Kidney (tissue), 14 donors: Measurements from ENCODE around the gene WDR13. TPM values are rescaled to one million over a fixed set of nuclear protein-coding genes. Genes with fewer than 3 reads are reported as not detected.
"Not testable (repeated sequence)": the region's sequence is repeated elsewhere in the genome, so short reads cannot be mapped to it uniquely, and the experiment has no call there.

Experiments
- DNase-seq, 5 donors: peaks; one replicate each; pipeline ENCODE4 v3.0.0-alpha.2; 2013 to 2020
- FAIRE-seq: peaks from 2 replicates; lab custom pipeline; 2012; peaks lifted over from hg19 to GRCh38; lab: Jason Lieb, UNC
- H3K27ac ChIP-seq, 2 donors: one replicate each; pipeline ENCODE4 v1.7.0; 2013; ENCODE audit warnings: low read depth in 2 of 2, low read length in 2 of 2, inconsistent platforms in 1 of 2
- H3K27me3 ChIP-seq: one replicate; pipeline ENCODE4 v1.7.1; 2013; ENCODE audit warnings: low read length, inconsistent platforms; ENCODE audit not compliant: control insufficient read depth, insufficient read depth
- H3K36me3 ChIP-seq, 3 donors: one replicate each; pipeline versions ENCODE4 v1.7.0 to v1.7.1; 2013; ENCODE audit warnings: low read length in 3 of 3, control low read depth in 1 of 3, inconsistent platforms in 1 of 3; ENCODE audit not compliant: insufficient read depth in 3 of 3, control insufficient read depth in 2 of 3
- H3K4me1 ChIP-seq, 3 donors: one replicate each; pipeline versions ENCODE4 v1.7.0 to v1.7.1; 2013; ENCODE audit warnings: low read length in 3 of 3, inconsistent platforms in 1 of 3, low read depth in 1 of 3; ENCODE audit not compliant: control insufficient read depth in 2 of 3, insufficient read depth in 2 of 3
- H3K4me3 ChIP-seq, 3 donors: one replicate each; pipeline versions ENCODE4 v1.7.0 to v1.8.1; 2013; ENCODE audit warnings: low read length in 3 of 3, control low read depth in 1 of 3, inconsistent platforms in 1 of 3
- H3K9ac ChIP-seq, 3 donors: one replicate each; pipeline versions ENCODE4 v1.7.0 to v1.7.1; 2013; ENCODE audit warnings: low read length in 3 of 3, control low read depth in 1 of 3, inconsistent platforms in 1 of 3
- H3K9me3 ChIP-seq, 3 donors: one replicate each; pipeline versions ENCODE4 v1.7.0 to v1.7.1; 2013; ENCODE audit warnings: low read length in 3 of 3, control low read depth in 1 of 3, inconsistent platforms in 1 of 3; ENCODE audit not compliant: control insufficient read depth in 2 of 3, insufficient read depth in 1 of 3
- intact Hi-C: fragments of 100-400 bp; cut with DNase I; formaldehyde crosslinking; loops from one replicate; pipeline ENCODE4 v1.11.1; 2022
- polyA plus RNA-seq: library from polyadenylated mRNA; stranded (reverse); fragments of 350-450 nt; fragmentation: Illumina TruSeq; extraction: RNeasy Lipid Tissue Mini Kit (QIAGEN cat#74804); gene quantifications from one replicate; pipeline ENCODE4 v1.2.3, GENCODE V29; 2014; ENCODE audit warnings: low read depth, low replicate concordance; ENCODE audit not compliant: insufficient read depth
- total RNA-seq: library from RNA; stranded (reverse); fragmentation: NEBNext Ultra II Directional; extraction: Animal tissue kit (Norgen Biotek cat#: 25700); gene quantifications from one replicate; pipeline ENCODE4 v1.2.1, GENCODE V29; 2021
- TF ChIP-seq, protein P1 (sequence below): IDR thresholded peaks from 3 replicates; pipeline ENCODE4 v1.5.1; 2012; ENCODE audit warnings: mild to moderate bottlenecking, moderate library complexity, borderline replicate concordance; ENCODE audit not compliant: insufficient read depth; ENCODE audit errors: extremely low read depth
- donor health status: control.
- donor health status: control.
- donor health status: control.
- donor health status: control.
- donor health status: control.
- donor health status: DM: yes; HTN: yes; CAD: no.
- donor health status: Normal renal cell carcinoma (clear cell type).

The WDR13 gene
- total and polyA plus RNA-seq, 2 donors from 2014 or later, result 177 to 201 TPM

DNA sequence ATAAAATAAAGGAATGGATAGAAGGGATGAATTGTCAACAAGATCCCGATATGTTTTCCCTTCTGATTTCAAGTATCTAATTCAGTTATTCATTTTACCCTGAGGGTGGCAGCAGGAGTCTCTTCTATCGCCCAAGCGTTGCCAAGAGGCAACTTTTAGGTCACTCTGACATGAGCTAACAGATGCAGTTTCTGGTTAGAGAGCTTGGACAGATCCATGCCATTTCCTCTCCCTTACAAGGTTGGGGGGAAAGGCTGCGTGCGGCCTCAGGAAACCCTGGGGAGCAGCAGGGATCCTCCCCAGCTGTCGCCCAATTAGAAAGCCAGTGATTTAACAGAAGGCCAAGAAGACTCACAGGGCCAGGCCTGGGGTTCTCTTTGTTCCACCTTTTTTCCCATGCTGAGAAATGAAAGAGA is 51.1 kb downstream of the WDR13 start:
- Histone ChIP-seq H3K27me3 (no peaks in the 10 kb centered on the region), H3K36me3 (no peaks in the 10 kb centered on the region), H3K27ac (no peak overlapping the region), H3K4me1 (no peaks in the 10 kb centered on the region), H3K9me3 (no peaks in the 10 kb centered on the region), H3K4me3 (no peak overlapping the region), H3K9ac (no peak overlapping the region)
- intact Hi-C loops, result no loop called here
- DNase-seq (peak in 4 of 5 donors; percentile 22 to 75 (median 51)), FAIRE-seq (peak; percentile 95)
- TF ChIP-seq, protein P1, sequence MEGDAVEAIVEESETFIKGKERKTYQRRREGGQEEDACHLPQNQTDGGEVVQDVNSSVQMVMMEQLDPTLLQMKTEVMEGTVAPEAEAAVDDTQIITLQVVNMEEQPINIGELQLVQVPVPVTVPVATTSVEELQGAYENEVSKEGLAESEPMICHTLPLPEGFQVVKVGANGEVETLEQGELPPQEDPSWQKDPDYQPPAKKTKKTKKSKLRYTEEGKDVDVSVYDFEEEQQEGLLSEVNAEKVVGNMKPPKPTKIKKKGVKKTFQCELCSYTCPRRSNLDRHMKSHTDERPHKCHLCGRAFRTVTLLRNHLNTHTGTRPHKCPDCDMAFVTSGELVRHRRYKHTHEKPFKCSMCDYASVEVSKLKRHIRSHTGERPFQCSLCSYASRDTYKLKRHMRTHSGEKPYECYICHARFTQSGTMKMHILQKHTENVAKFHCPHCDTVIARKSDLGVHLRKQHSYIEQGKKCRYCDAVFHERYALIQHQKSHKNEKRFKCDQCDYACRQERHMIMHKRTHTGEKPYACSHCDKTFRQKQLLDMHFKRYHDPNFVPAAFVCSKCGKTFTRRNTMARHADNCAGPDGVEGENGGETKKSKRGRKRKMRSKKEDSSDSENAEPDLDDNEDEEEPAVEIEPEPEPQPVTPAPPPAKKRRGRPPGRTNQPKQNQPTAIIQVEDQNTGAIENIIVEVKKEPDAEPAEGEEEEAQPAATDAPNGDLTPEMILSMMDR, result peak; percentile 36

GRCh38 chrX:48649102-48649501 is 51.8 kb downstream of the WDR13 start:
- FAIRE-seq (no peak), DNase-seq (no peak)
- H3K36me3 ChIP-seq, result no peaks in the 10 kb centered on the region
- no peak overlapping the region for H3K27ac ChIP-seq
- H3K9me3 ChIP-seq, result no peaks in the 10 kb centered on the region
- H3K9ac ChIP-seq, result no peak overlapping the region
- intact Hi-C loops, result no loop called here
- H3K4me1 ChIP-seq, result no peaks in the 10 kb centered on the region
- H3K4me3 ChIP-seq, result no peak overlapping the region
- H3K27me3 ChIP-seq, result no peaks in the 10 kb centered on the region
- TF ChIP-seq, protein P1, result no peak

DNA sequence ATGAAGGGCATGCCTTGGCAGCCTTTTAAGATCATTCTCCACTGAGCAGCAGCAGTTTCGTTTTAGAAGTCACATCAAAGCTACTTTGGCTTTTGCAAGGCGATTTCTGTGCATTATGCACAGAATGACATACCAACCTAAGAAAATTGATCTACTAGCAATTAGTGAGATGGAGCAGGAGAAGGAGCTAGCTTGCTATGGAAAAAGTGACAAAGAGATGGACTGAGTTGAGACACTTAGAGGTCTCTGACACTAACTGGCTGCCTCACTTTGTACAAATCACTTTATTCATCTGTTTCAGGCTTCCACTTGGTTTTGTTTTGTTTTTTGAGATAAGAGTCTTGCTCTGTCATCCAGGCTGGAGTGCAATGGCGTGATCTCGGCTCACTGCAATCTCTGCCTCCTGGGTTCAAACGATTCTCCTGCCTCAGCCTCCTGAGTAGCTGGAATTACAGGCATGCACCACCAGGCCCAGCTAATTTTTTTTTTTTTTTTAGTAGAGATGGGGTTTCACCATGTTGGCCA is 54.8 kb downstream of the WDR13 start:
- H3K27ac ChIP-seq, H3K4me3 ChIP-seq, H3K9ac ChIP-seq, FAIRE-seq, intact Hi-C loops, H3K27me3 ChIP-seq, H3K9me3 ChIP-seq, DNase-seq, H3K4me1 ChIP-seq, H3K36me3 ChIP-seq: not testable (repeated sequence)

- H3K36me3 ChIP-seq, H3K27ac ChIP-seq, DNase-seq, H3K27me3 ChIP-seq, intact Hi-C loops, H3K9ac ChIP-seq, H3K4me1 ChIP-seq, FAIRE-seq, H3K9me3 ChIP-seq: not testable (repeated sequence)
- peak overlapping the region in 1 of 3 donors; percentile 17 for H3K4me3 ChIP-seq
Measured at GRCh38 chrX:48654746-48655145, 57.5 kb downstream of the WDR13 start.

Other genes with a start within 250 kb of the WDR13 start
- not detected for gene SSX3, start 240.8 kb upstream of the WDR13 start, total RNA-seq
- not detected for gene SSX3, start 240.8 kb upstream of the WDR13 start, polyA plus RNA-seq
- gene SSX4, start 214.0 kb upstream of the WDR13 start, total RNA-seq, result not detected
- not detected for gene SSX4, start 214.0 kb upstream of the WDR13 start, polyA plus RNA-seq
- gene SSX4B, start 185.5 kb upstream of the WDR13 start, total RNA-seq, result not detected
- not detected for gene SSX4B, start 185.5 kb upstream of the WDR13 start, polyA plus RNA-seq
- 8.3 TPM for gene SLC38A5, start 127.2 kb upstream of the WDR13 start, total RNA-seq
- 2.9 TPM for gene SLC38A5, start 127.2 kb upstream of the WDR13 start, polyA plus RNA-seq
- 33.9 TPM for gene FTSJ1, start 121.3 kb upstream of the WDR13 start, total RNA-seq
- gene FTSJ1, start 121.3 kb upstream of the WDR13 start, polyA plus RNA-seq, result 30.6 TPM
- 8.9 TPM for gene PORCN, start 88.5 kb upstream of the WDR13 start, total RNA-seq
- 11.7 TPM for gene PORCN, start 88.5 kb upstream of the WDR13 start, polyA plus RNA-seq
- 33.8 TPM for gene EBP, start 75.7 kb upstream of the WDR13 start, total RNA-seq
- gene EBP, start 75.7 kb upstream of the WDR13 start, polyA plus RNA-seq, result 164 TPM
- gene TBC1D25, start 57.8 kb upstream of the WDR13 start, total RNA-seq, result 16.3 TPM
- 6.0 TPM for gene TBC1D25, start 57.8 kb upstream of the WDR13 start, polyA plus RNA-seq
- gene RBM3, start 23.0 kb upstream of the WDR13 start, total RNA-seq, result 265 TPM
- gene RBM3, start 23.0 kb upstream of the WDR13 start, polyA plus RNA-seq, result 86.9 TPM
- gene WAS, start 86.3 kb downstream of the WDR13 start, total RNA-seq, result 14.2 TPM
- 2.2 TPM for gene WAS, start 86.3 kb downstream of the WDR13 start, polyA plus RNA-seq
- 5.0 TPM for gene SUV39H1, start 99.2 kb downstream of the WDR13 start, total RNA-seq
- gene SUV39H1, start 99.2 kb downstream of the WDR13 start, polyA plus RNA-seq, result 2.8 TPM
- 0.94 TPM for gene GLOD5, start 164.3 kb downstream of the WDR13 start, total RNA-seq
- gene GLOD5, start 164.3 kb downstream of the WDR13 start, polyA plus RNA-seq, result 12.6 TPM
- gene GATA1, start 189.1 kb downstream of the WDR13 start, total RNA-seq, result 0.60 TPM
- gene GATA1, start 189.1 kb downstream of the WDR13 start, polyA plus RNA-seq, result not detected
- 96.9 TPM for gene HDAC6, start 204.6 kb downstream of the WDR13 start, total RNA-seq
- 123 TPM for gene HDAC6, start 204.6 kb downstream of the WDR13 start, polyA plus RNA-seq
- 0.19 TPM for gene ERAS, start 229.0 kb downstream of the WDR13 start, total RNA-seq
- gene ERAS, start 229.0 kb downstream of the WDR13 start, polyA plus RNA-seq, result 0.43 TPM
- gene PCSK1N, start 238.1 kb downstream of the WDR13 start, total RNA-seq, result 131 TPM
- gene PCSK1N, start 238.1 kb downstream of the WDR13 start, polyA plus RNA-seq, result 331 TPM